ENCODE results near the gene TTLL5.
"Not testable (repeated sequence)": the region's sequence is repeated elsewhere in the genome, so short reads cannot be mapped to it uniquely, and the experiment has no call there.

Gene TTLL5

DNA sequence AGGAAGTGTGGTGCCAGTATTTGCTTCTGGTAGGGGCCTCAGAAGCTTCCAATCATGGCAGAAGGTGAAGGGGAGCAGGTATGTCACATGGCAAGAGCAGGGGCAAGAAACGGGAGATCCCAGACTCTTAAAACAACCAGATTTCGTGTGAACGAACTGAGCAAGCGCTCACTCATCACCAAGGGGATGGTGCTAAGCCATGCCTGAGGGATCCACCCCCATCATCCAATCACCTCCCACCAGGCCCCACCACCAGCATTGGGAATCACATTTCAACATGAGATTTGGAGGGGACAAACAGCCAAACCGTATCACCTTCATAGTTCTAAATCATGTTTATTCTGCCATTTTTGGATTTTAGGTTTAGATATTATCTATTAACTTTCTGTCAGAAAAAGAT lies 179.9 kb downstream of the TTLL5 start:
- no peak for DNase-seq

DNA sequence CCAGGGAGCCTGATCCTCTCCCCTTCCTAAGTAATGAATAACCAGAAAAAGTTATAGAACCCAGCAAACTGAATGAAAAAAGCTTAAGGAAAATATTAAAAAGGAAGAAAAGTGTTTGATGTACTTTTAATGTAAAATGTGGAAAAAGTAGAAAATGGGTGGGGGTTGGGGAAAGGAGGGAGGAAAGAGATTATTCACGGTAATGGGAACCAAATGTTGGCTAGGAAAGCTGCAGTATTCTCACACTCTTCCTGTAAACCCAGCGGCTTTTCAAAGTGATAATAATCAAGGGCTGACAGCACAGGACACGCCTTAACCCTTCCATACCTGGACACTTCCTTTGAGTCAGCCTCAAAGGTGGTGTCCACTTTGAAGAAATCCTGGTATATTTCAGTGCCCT lies 181.5 kb downstream of the TTLL5 start:
- DNase-seq: no peak

DNA sequence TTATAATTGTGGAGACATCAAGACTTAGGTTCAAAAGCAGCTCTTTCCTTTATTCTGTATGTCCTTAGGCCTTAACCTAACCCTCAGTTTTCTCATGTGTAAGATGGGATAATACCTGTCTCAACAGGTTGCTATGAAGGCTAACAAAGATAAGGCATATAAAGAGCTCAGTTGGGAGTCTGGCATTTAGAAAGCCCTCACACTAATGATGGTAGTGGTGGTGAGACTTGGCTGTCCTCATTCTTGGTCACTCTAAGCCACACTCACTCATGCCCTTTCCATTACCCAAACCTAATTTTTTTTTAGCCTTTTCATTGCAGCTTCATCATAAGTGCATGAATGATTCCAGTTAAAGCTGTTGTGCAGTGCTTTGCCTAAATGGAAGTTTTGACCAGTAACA lies 183.4 kb downstream of the TTLL5 start:
- DNase-seq: no peak

DNA sequence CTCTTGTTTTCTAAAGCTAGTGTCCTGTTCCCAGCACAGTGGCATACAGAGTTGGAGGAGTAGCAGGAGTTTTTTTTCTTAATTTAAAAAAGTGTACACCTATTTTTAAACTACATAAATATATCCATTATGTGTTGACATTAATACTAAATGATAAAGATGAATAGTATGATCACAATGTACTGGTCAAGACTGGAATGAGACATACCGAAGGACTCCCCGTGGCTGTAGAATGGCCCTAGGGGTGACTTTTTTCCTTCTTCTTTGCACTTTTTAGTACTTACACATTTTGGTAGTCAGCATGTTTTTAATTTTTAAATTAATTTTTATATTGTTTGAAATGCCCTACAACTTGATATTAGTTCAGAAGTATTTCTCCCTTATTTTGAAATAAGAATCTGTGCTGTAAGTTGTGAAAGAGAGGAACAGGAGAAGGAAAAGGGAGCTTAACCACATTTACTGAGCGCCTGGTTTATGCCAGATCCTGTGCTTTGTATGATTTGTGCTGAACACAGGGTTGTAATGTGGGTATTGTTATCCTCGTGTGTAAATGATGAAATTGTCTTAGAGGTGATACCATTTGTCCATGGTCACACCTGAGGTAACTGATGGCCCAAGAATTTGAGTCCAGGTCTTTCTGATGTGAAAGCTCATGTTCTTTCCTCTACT lies 184.2 kb downstream of the TTLL5 start:
- no peak for DNase-seq

DNA sequence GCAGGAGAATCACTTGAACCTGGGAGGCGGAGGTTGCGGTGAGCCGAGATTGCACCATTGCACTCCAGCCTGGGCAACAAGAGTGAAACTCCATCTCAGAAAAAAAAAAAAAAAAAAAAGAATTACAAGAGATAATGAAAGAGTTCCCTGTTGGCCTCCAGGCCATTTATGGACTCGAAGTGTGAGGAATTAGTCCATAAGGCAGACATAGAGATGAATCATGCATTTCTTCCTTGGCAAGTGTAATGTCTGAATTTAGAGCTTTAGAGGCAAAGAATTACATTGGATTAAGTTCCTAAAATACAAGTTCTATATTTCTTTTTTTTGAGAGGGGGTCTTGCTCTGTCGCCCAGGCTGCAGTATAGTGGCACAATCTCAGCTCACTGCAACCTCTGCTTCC lies 185.6 kb downstream of the TTLL5 start:
- DNase-seq: not testable (repeated sequence)

DNA sequence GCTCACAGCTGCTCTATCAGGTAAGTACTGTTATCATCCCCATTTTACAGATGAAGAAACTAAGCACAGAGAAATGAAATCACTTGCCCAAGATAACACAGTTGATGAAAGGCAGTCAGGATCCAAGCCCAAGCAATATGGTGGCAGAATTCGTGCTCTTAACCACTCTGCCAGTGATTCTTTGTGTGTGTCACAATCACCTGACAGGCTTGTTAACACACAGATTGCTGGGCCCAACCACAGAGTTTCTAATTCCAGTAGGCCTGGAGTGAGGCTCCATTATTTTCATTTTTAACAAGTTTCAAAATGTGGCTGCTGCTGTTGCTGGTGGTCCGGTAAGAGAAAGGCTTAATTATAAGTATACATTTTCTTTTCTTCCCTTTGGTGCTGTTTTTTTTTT lies 186.5 kb downstream of the TTLL5 start:
- DNase-seq: no peak

DNA sequence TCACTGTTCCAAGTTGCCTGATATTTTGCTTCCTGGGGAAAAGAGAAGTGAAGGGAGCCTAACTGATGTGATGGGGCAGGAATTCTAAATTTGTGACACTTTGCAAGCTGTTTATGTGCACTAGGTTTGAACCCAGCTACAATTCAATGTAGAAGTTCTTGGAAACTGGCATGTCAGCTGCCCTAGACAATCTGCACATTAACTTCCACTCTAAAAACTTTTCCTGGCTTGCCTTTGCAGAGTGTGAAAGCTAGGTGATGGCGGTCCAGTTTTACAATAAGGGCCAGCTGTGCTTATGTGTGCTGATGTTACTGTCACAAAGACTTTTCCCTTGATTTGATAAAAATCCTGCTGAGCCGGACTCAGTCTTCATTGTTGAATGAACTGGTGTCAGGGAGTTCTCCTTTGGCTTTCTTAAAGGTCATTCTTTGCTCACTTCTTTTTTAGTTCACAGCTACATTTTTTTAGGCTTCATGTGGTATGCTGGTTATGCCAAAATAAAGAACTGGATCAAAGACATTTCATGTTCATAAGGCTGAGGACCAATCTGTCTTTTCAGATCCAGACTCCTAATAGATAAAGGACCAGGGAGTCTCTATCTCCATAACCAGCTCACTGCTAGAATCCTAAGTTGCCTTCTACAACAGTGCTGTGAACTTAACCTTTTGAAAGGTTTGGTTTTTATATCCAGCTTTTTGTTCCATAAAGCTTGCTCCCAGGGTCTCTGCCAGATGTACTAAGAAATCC lies 187.3 kb downstream of the TTLL5 start:
- DNase-seq: no peak

DNA sequence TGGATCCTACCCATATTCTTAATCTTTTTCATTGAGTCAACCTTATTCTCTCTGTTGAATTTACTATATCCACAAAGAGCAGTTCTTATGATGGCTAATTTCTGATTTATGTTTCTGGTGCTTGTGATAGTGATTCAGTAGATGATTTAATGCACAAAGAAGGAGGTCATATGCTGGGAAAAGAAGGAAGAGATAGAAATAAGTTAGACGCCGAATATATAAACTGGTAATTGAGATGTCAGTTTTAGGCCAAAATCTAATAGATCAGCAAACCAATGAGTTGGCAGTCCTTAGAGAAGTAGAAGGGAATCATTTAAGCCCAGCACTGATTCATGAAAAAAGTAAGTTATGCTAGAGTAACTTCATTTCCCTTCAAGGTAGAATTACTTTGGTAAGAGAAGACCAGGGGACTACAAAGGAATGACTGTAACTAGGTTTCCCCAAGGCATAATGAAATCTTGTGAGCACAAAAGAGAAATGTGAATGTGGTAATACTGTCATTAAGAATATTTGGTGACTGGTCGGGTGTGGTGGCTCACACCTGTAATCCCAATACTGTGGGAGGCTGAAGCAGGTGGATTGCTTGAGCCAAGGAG lies 188.4 kb downstream of the TTLL5 start:
- no peak for DNase-seq

DNA sequence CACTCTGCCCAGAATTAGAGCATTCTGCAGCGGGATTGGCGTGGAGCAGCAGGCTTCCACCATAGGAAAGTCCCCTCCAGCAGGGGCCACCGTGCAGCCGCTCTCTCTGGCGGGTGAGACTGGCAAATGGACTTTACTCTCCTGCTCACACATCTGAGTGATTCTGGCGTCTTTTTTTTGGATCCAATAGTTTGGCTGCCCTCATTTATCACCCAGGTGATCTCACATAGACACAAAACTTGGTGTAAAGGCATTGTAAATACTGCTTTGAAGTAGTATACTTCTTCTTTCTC lies 190.5 kb downstream of the TTLL5 start:
- DNase-seq: no peak

DNA sequence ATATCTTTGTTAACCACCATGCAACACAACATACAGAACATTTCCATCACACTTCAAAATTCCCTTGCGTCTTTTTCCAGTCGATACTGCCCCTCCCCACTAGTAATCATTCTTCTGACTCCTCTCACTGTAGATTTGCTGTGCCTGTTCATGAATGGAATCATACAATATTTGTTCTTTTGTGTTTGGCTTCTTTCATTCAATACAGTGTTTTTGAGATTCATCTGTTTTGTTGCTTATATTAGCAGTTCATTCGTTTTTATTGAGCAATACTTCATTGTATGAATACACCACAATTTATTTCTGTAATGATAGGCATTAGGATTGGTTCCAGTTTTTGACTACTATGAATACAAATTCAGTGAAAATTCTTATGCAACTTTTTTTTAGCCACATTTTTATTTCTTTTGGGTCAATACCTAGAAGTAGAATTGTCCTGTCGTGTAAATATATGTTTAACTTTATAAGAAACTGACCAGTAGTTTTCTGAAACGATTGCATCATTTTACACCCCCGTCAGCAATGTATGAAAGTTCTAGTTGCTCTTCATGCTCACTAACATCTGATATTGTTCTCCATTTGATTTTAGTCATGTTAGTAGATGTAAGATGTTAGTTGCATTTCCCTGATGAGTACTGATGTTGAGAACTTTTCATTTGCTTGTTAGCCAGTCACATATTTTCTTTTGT lies 193.2 kb downstream of the TTLL5 start:
- DNase-seq: no peak

DNA sequence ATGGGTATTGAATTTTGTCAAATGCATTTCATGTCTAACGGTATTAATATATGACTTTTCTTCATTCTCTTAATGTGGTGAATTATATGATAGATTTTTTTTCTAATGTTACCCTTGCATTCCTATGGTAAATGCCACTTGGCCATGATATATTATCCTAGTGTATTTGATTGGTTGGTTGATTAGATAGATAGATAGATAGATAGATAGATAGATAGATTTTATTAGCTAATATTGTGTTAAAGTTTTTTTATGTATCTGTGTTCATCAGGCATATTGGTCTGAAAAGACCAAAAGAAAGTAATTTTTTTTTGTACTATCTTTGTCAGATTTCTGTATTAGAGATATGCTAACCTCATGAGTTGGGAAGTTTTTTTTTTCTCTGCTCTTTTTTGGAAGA lies 196.2 kb downstream of the TTLL5 start:
- DNase-seq: no peak

DNA sequence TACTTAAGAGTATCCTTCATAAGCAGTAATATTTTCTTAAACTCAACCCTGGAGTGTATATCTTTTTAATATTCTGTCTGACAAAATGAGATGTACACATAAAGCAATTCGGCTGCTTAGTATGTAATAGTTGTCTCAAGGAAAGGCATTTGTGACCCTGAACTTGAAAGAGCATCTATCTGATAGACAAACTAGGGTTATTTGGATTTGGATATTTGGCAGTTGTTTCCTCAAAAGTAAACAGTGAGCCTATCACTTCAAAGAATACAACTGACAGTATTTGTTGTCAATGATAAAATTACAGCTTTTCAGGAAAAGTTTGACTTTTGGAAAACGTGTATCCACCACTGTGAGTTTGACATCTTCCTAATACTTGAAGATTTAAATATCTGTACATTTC lies 197.3 kb downstream of the TTLL5 start:
- DNase-seq: no peak

DNA sequence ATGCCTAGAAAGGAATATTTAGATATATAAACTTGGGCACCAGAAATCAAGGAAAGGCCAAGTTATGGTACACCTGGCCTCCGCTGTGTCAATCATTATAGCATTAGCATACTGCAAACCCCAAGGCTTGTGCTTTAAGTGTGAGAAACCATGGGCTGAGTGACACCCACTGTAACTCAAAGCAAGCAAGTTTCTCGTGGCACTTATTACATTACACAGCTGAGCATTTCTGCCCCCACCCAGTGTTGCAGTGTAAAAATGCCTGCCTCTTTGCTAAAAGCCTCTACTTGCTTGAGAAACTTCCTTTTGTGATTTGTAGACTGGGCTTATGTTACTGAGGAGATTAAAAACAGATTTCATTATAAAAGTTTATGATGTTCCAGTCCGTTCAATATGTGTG lies 198.7 kb downstream of the TTLL5 start:
- DNase-seq: no peak

DNA sequence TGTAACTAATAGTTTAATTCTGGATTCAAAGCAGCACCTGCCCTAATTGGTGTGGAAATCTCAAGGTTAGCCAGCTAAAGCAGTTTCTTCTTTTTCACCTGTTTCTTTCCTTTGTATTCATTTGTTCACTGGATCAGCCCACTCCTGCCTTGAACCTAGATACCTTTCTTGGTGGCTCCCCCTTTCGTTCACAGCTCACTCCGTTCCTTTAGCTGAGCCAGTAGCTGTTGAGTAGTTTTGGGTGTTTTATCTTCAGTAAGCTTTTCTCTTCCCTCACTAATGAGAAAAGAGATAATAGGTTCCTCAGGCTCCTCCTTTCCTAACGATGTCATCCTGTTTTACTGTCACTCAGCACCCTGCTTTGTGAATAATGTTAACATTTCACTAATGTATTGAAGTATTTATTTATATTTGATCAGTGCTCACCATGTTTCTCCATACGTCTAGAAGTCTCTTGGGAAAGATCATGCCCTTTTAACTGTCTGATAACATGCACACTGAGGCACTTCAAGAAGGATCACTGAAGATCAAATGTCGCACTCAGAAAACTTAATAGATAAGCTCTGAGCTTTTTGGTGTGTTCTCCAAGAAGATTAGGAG lies 199.6 kb downstream of the TTLL5 start:
- no peak for DNase-seq

DNA sequence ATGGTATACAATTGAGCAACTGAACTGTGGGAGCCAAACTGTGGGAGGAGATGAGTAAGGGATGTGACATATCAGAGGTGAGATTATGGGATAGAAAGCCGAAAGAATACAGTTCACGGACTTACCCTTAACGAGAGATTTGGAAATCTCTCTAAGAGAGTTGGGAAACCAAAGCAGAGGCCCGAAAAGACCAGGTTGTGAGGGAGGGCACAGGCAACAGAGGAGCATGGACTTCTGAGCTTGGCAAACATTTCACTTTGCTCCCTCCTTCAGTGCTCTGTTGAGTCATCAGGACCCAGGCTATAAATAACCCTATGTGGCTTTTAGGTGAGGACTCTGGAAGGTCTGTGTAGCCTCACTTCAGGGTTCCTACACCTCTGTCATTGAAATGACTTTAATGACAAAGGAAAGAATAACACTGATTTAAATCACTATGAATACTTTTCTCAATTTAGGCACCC lies 200.1 kb downstream of the TTLL5 start:
- no peak for DNase-seq

DNA sequence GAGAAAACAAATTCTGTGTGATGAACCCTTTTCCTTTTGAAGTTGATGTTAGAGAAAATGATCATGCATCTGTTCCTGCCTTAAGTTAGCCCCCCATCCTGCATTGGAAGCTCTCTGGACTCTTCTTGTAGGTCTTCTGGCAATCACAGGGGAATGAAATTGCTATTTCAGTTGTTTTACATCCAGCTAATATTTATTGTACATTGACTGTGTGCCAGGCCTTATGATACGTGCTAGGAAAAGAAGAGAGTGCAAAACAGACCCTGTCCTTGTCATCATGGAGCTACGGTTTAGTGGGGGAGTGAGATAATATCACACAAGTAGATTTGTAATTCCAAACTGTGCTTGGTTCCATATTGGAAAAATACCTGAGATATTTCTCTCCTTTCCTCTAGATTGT lies 202.2 kb downstream of the TTLL5 start:
- no peak for DNase-seq

DNA sequence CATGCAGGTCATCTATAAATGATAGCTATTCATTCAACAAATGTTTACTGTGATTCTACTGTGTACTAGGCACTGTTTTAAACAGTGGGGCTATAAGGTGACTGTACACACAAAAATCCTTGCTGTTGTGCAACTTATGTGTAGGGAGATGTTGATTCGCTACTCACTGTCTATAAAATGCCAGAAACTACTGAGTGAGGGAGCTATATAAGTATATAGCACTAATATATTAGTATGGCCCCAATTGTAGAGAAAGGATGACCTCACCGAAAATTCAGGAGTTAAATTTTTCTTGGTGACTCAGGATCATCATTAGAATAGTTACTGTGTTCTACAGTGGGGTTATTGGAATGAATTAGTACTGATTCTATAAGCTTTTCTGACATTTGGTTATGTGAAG lies 203.3 kb downstream of the TTLL5 start:
- no peak for DNase-seq

DNA sequence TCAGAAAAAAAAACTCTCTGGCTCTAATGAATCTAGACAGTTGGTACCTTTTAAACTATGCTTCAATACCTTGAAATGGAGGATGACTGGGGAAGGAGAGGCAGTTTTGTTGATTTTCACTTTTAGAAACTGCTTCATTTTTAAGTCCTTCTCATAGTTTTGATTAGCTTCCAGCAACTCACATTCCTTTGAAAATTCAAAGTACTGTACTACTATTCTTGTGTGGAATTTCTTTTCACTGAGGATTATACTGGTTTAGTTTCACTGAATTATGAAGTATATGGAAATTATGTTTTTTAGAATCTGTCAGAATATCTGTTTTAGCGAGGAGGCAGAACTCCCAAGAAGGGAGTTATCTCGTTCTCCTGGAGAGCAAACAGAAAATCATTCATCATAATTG lies 204.5 kb downstream of the TTLL5 start:
- no peak for DNase-seq

DNA sequence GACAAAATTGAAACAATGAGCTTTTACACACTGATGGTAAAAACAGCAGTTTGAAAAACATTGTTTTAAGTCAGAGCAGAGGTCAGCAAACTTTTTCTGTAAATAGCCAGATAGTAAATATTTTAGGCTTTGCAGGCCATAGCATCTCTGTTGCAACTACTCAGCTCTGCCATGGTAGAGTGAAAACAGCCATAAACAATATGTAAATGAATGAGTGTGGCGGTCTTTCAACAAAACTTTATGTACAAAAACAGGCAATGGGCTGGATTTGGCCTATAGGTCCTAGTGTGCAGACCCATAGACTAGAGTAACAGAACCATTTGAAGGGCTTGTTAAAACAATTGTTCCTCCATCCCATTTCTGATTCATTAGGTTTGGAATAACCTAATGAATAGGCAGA lies 205.9 kb downstream of the TTLL5 start:
- no peak for DNase-seq

DNA sequence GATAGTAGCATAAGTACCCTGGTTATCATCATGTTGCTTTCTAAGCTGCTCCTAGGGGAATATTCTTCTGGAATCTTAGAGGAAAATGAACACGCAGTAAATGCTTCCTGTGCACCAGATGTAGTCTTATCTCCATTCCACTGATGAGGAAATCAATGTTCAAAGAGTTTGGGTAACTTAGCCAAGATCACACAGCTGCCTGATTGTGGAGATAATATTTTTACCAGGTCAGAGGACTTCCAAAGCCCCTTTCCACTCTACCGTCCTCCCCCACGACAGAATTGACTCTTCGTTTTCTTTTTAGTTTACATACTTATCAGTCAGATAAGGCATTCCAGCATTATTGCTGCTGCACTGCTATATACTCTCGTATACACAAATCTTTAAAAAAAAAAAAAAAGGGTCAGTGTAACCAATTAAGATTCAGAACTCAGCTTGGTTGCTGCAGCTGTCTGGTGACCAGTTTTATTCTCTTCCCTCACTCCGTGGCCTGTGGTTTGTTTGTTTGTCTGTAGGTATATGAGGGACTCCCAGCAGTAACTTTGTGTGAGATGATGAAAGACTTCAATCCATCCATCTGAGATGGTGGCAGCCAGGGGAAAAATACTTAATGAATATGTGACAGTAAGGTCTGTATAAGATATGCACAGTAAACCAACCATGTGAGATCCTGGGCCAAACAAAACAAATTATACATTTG lies 210.3 kb downstream of the TTLL5 start:
- no peak for DNase-seq

DNA sequence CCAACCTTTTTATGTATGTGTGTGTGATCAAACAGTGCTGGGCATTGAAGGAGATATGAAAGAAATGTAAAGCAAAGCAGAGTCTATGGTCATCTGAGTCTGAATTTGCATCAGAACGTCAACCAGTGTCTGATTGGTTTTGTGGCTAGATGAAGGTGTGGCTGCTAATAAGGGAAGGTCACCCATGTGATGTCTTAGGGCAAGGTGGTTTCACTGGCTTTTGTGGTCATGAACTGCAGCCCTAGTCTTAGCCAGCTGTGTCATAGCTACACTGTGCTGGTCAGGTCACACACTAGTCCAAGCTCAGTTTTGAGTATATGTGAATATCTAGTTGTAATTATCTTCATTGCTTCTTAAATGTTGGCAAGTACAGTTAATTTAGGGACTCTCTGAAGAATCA lies 214.9 kb downstream of the TTLL5 start:
- DNase-seq: no peak

DNA sequence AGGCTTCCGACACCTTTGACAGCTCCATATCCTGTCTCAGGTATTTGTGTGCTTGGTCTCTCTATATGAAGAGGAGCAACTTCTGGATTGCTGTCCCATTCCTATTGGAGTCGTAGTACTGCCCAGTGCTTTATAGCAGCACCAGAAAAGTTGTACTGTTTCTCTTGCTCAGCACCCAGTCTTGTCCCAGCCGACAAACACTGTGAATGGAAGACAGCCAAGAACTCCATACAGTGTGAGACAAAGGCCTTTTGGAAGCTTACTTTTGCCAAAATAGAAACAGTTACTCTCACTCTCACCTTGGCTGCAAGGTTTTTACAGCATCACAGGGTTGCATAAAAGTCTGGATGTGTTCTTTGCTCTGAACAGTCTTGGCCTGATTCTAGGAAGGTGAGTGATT lies 215.5 kb downstream of the TTLL5 start:
- DNase-seq: no peak

DNA sequence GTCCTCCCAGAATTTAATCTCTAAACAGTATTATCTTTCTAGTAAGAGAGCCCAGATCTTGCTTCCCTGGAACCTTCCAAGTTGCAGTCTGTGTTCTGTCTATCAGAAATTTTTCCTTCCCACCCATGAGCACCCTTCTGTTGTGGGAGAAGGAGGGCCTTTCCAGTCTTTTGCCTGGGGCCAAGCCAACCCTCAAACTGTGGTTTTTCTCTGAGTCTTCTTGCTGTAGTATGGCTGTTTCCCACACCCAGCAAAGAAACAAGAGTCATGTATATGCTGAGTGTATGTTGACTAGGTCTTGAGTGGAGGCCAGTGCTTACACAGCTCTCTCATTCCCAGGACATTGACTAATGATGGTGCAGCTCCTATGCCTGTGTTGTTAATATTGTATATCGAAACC lies 216.2 kb downstream of the TTLL5 start:
- DNase-seq: no peak
